HCT116 (cell line): ENCODE data around the gene RPS10. TPM values are rescaled to one million over a fixed set of nuclear protein-coding genes. Genes with fewer than 3 reads are reported as not detected.

Experiments
- ATAC-seq: fragments of 200-7000 bp; cut with Tn5 transposase; 2 replicates; pipeline ENCODE4 v1.9.1; 2020; ENCODE audit warnings: mild to moderate bottlenecking, moderate library complexity
- BruUV-seq: library from RNA; stranded (reverse); fragments of 400-500 nt; replicated peaks from 2 replicates; lab custom pipeline; 2021; lab: Mats Ljungman, UMichigan
- CTCF ChIA-PET: fragments of 300-600 bp; sonication (Branson Sonifier 250); formaldehyde crosslinking; loops from one replicate; lab custom pipeline; 2021; ENCODE audit warnings: antibody characterized with exemption; lab: Charles Lee
- POLR2A ChIA-PET: fragments of 300-600, 350-600 bp; sonication (Branson Sonifier 250); formaldehyde crosslinking; loops from one replicate; lab custom pipeline; 2021; ENCODE audit warnings: antibody characterized with exemption; lab: Charles Lee
- RAD21 ChIA-PET, 2 experiments: fragments of 300-600 bp; sonication (Branson Sonifier 250); formaldehyde crosslinking; loops; one replicate each; lab custom pipeline; 2023; ENCODE audit warnings: low total read pairs in 2 of 2; ENCODE audit not compliant: uncharacterized antibody in 2 of 2, unreplicated experiment in 2 of 2, low non-redundant PET in 1 of 2; lab: Charles Lee
- DNase-seq: peaks from one replicate; pipeline ENCODE4 v3.0.0-alpha.2; 2010; ENCODE audit warnings: low read depth, low spot score
- H2AFZ ChIP-seq: fragments of 200-600 bp; shearing (Covaris generic), sonication (generic); 2 replicates; pipeline ENCODE4 v1.6.1; 2017; ENCODE audit warnings: low read depth, mixed run types, mixed read lengths, antibody characterized with exemption, low read length; ENCODE audit not compliant: poor library complexity, severe bottlenecking
- H3K27ac ChIP-seq: 2 replicates; pipeline ENCODE4 v1.5.1; 2012; ENCODE audit warnings: low read depth, low read length
- H3K27me3 ChIP-seq: fragments of 200-600 bp; sonication (generic); 2 replicates; pipeline ENCODE4 v1.6.1; 2016; ENCODE audit warnings: mixed run types, low read length, mixed read lengths; ENCODE audit not compliant: insufficient read depth
- H3K36me3 ChIP-seq, 2 experiments: fragments of 200-500 bp in 1 of 2; fragments of 200-600 bp in 1 of 2; sonication (Bioruptor generic) in 1 of 2; sonication (generic) in 1 of 2; 2 replicates each; pipeline versions ENCODE4 v1.5.1 to v1.6.1; 2014 to 2016; ENCODE audit warnings: low read length in 2 of 2, inconsistent platforms in 1 of 2, mixed read lengths in 1 of 2, mixed run types in 1 of 2; ENCODE audit not compliant: insufficient read depth in 2 of 2, control insufficient read depth in 1 of 2
- H3K4me1 ChIP-seq, 2 experiments: fragments of 200-600 bp in 1 of 2; sonication (generic) in 1 of 2; 2 replicates each; pipeline versions ENCODE4 v1.5.1 to v1.6.1; 2012 to 2017; ENCODE audit warnings: low read length in 2 of 2, inconsistent platforms in 1 of 2, mild to moderate bottlenecking in 1 of 2, mixed read lengths in 1 of 2, mixed run types in 1 of 2, moderate library complexity in 1 of 2; ENCODE audit not compliant: insufficient read depth in 2 of 2, control insufficient read depth in 1 of 2
- H3K4me2 ChIP-seq: fragments of 200-600 bp; sonication (generic); 2 replicates; pipeline ENCODE4 v1.6.1; 2017; ENCODE audit warnings: mixed run types, low read length, mixed read lengths
- H3K4me3 ChIP-seq, 2 experiments: fragments of 200-600 bp in 1 of 2; sonication (generic) in 1 of 2; replicated peaks in 1 of 2; 2 replicates each; pipeline ENCODE4 v1.5.1; 2011 to 2016; ENCODE audit warnings: low read length in 2 of 2, control low read depth in 1 of 2, low read depth in 1 of 2, mild to moderate bottlenecking in 1 of 2, mixed read lengths in 1 of 2, mixed run types in 1 of 2
- H3K79me2 ChIP-seq: fragments of 200-600 bp; sonication (generic); 2 replicates; pipeline ENCODE4 v1.6.1; 2017; ENCODE audit warnings: mild to moderate bottlenecking, mixed run types, low read length, moderate library complexity, mixed read lengths; ENCODE audit not compliant: insufficient read depth
- H3K9ac ChIP-seq: fragments of 200-600 bp; sonication (generic); 2 replicates; pipeline ENCODE4 v1.6.1; 2016; ENCODE audit warnings: low read length, mixed read lengths
- H3K9me2 ChIP-seq: fragments of 200-600 bp; sonication (generic), shearing (Covaris generic); 2 replicates; pipeline ENCODE4 v1.6.1; 2017; ENCODE audit warnings: mixed run types, mild to moderate bottlenecking, moderate library complexity; ENCODE audit not compliant: insufficient read depth
- H3K9me3 ChIP-seq, 2 experiments: fragments of 200-500 bp in 1 of 2; fragments of 200-600 bp in 1 of 2; sonication (Bioruptor generic) in 1 of 2; sonication (generic) in 1 of 2; 2 replicates each; pipeline ENCODE4 v1.6.1; 2014 to 2017; ENCODE audit warnings: low read length in 2 of 2, mixed read lengths in 2 of 2, inconsistent platforms in 1 of 2, low read depth in 1 of 2, mild to moderate bottlenecking in 1 of 2, mixed run types in 1 of 2, moderate library complexity in 1 of 2; ENCODE audit not compliant: control insufficient read depth in 1 of 2, insufficient read depth in 1 of 2
- H4K20me1 ChIP-seq: fragments of 200-600 bp; sonication (generic), shearing (Covaris generic); 2 replicates; pipeline ENCODE4 v1.6.1; 2017; ENCODE audit warnings: mixed run types, mild to moderate bottlenecking, moderate library complexity; ENCODE audit not compliant: insufficient read depth
- CTCF ChIP-seq, 3 experiments: fragments of 200-600 bp in 1 of 3; sonication (generic) in 1 of 3; IDR thresholded peaks in 2 of 3; conservative IDR thresholded peaks in 1 of 3; 2 replicates each; pipeline ENCODE4 v1.5.1; 2012 to 2017; ENCODE audit warnings: low read depth in 2 of 3, low read length in 2 of 3, antibody characterized with exemption in 1 of 3, borderline replicate concordance in 1 of 3, control low read depth in 1 of 3, mild to moderate bottlenecking in 1 of 3, mixed read lengths in 1 of 3, mixed run types in 1 of 3, moderate library complexity in 1 of 3; ENCODE audit not compliant: insufficient read depth in 1 of 3
- EZH2 ChIP-seq: fragments of 200-600 bp; sonication (generic); IDR thresholded peaks from 2 replicates; pipeline ENCODE4 v1.6.1; 2017; ENCODE audit warnings: antibody characterized with exemption, mixed run types
- POLR2AphosphoS5 ChIP-seq: IDR thresholded peaks from 2 replicates; pipeline ENCODE4 v1.6.1; 2011; ENCODE audit warnings: mild to moderate bottlenecking, low read depth, low read length, moderate library complexity
- SP1 ChIP-seq: IDR thresholded peaks from 2 replicates; pipeline ENCODE4 v1.6.1; 2012; ENCODE audit warnings: low read depth
- ZFX ChIP-seq: fragments of 450-650 bp; IDR thresholded peaks from 2 replicates; pipeline ENCODE4 v1.6.1; 2017
- intact Hi-C: fragments of 100-400 bp; cut with micrococcal nuclease; formaldehyde crosslinking; loops from 2 replicates; pipeline ENCODE4 v1.10.0; 2022
- total RNA-seq: library from RNA; stranded (reverse); gene quantifications from one replicate; pipeline ENCODE4 v1.2.1, GENCODE V29; 2021; ENCODE audit not compliant: unreplicated experiment
- TF ChIP-seq, protein P1 (sequence below): IDR thresholded peaks from 2 replicates; pipeline ENCODE4 v1.6.1; 2012

The RPS10 gene
- total RNA-seq, 1 experiment from 2014 or later = 1,863 TPM

GRCh38 chr6:34425498-34426410, at the start of gene RPS10 (continued):
- TF ChIP-seq, protein P1, sequence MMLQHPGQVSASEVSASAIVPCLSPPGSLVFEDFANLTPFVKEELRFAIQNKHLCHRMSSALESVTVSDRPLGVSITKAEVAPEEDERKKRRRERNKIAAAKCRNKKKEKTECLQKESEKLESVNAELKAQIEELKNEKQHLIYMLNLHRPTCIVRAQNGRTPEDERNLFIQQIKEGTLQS = no peak
- no peak for TF ChIP-seq CTCF (IDR thresholded peaks at IDR 0.05 in 2 of 3, conservative IDR thresholded peaks at IDR 0.05 in 1 of 3; ENCODE audit: borderline replicate concordance in 1 of 3, insufficient read depth in 1 of 3, low read depth in 2 of 3, low read length in 2 of 3)
- TF ChIP-seq POLR2AphosphoS5 = peak; percentile 93

GRCh38 chr6:34475238-34475682, 49.4 kb upstream of the RPS10 start:
- H3K79me2 ChIP-seq = no peaks in the 10 kb centered on the region
- ChIA-PET RAD21 (no interaction called here), POLR2A (no interaction called here), CTCF (interaction anchor here (1.3 kb wide), 1 partner anchor 15 kb away, joined by 4 read pairs; no protein-coding TSS in a partner anchor)
- no peak overlapping the region for H3K4me3 ChIP-seq
- no peak overlapping the region for H2AFZ ChIP-seq
- no peaks in the 10 kb centered on the region for H4K20me1 ChIP-seq
- no peaks in the 10 kb centered on the region for H3K27me3 ChIP-seq
- no peak overlapping the region for H3K9ac ChIP-seq
- BruUV-seq = no TSS peak
- no peaks in the 10 kb centered on the region for H3K4me1 ChIP-seq
- no peaks in the 10 kb centered on the region for H3K36me3 ChIP-seq
- intact Hi-C loops = no loop called here
- no peak overlapping the region for H3K27ac ChIP-seq
- no peak overlapping the region for H3K4me2 ChIP-seq
- H3K9me3 ChIP-seq = no peaks in the 10 kb centered on the region; a peak in 1 of 4 replicates
- no peaks in the 10 kb centered on the region for H3K9me2 ChIP-seq
- TF ChIP-seq EZH2 (no peak), SP1 (no peak), ZFX (no peak)
- ATAC-seq (no peak), DNase-seq (no peak)
